Measurements from ENCODE around the gene TAOK2.

- TF ChIP-seq CTCF (IDR thresholded peaks at IDR 0.05) (no peak), MAX (IDR thresholded peaks at IDR 0.05) (no peak), USF2 (IDR thresholded peaks at IDR 0.05) (no peak), POLR2A (IDR thresholded peaks at IDR 0.05; ENCODE audit: low read length) (no peak), JUN (IDR thresholded peaks at IDR 0.05) (no peak), EHF (CRISPR knock-in tag; IDR thresholded peaks at IDR 0.05) (no peak), SMC3 (IDR thresholded peaks at IDR 0.05) (no peak), ESRRA (IDR thresholded peaks at IDR 0.05; ENCODE audit: borderline replicate concordance, low read length) (no peak), EP300 (IDR thresholded peaks at IDR 0.05) (no peak)
Measured at GRCh38 chr16:29993903-29994599, 20.4 kb downstream of the TAOK2 start.

Measured in A549 (cell line).